GM19023 (cell line): ENCODE measurements around the gene FKRP.
"Not testable (repeated sequence)": the region's sequence is repeated elsewhere in the genome, so short reads cannot be mapped to it uniquely, and the experiment has no call there.

Experiments used
- ATAC-seq: cut with Tn5 transposase; IDR thresholded peaks from one replicate; pipeline ENCODE4 v1.9.1; 2021; ENCODE audit warnings: mild to moderate bottlenecking, moderate library complexity; ENCODE audit not compliant: unreplicated experiment

Gene FKRP

DNA sequence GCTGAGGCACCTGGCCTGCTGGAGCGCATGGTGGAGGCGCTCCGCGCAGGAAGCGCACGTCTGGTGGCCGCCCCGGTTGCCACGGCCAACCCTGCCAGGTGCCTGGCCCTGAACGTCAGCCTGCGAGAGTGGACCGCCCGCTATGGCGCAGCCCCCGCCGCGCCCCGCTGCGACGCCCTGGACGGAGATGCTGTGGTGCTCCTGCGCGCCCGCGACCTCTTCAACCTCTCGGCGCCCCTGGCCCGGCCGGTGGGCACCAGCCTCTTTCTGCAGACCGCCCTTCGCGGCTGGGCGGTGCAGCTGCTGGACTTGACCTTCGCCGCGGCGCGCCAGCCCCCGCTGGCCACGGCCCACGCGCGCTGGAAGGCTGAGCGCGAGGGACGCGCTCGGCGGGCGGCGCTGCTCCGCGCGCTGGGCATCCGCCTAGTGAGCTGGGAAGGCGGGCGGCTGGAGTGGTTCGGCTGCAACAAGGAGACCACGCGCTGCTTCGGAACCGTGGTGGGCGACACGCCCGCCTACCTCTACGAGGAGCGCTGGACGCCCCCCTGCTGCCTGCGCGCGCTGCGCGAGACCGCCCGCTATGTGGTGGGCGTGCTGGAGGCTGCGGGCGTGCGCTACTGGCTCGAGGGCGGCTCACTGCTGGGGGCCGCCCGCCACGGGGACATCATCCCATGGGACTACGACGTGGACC, 10.1 kb downstream of the FKRP start:
- no peak for ATAC-seq

DNA sequence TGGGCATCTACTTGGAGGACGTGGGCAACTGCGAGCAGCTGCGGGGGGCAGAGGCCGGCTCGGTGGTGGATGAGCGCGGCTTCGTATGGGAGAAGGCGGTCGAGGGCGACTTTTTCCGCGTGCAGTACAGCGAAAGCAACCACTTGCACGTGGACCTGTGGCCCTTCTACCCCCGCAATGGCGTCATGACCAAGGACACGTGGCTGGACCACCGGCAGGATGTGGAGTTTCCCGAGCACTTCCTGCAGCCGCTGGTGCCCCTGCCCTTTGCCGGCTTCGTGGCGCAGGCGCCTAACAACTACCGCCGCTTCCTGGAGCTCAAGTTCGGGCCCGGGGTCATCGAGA, 10.7 kb downstream of the FKRP start:
- ATAC-seq, result no peak

DNA sequence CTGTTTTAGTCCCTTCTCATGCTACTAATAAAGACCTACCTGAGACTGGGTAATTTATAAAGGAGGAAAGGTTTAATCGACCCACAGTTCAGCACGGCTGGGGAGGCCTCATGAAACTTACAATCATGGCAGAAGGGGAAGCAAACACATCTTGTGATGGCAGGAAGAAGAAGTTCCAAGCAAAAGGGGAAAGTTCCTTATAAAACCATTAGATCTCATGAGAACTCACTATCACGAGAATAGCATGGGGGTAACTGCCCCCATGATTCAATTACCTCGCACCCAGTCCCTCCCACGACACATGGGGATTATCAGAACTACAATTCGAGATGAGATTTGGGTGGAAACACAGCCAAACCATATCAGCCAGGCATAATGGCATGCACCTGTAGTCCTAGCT, 13.3 kb downstream of the FKRP start:
- no peak for ATAC-seq

DNA sequence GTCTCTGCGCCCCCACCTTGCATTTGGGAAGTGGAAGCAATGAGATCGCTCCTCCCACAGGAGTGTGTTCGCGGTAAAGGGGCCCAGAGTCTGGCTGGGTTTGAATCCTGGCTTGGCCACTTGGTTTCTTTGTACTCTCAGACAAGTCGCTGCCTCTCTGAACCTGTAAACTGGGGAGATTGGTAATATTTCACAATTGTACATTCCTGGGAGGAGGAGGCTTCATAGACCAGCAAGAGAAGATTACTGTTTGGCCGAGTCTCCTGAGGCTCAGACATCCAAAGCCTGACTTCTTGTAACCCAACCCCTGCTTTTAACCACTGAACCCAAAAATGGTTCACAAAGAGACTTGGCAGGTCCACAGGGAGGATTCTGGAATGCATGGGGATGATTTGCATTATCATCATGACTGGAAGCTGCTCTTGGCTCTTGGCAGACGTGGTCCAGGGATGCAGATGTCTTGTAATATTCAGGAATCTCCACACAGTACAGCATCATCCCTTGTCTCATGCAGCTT, 14.0 kb downstream of the FKRP start:
- ATAC-seq, result no peak

DNA sequence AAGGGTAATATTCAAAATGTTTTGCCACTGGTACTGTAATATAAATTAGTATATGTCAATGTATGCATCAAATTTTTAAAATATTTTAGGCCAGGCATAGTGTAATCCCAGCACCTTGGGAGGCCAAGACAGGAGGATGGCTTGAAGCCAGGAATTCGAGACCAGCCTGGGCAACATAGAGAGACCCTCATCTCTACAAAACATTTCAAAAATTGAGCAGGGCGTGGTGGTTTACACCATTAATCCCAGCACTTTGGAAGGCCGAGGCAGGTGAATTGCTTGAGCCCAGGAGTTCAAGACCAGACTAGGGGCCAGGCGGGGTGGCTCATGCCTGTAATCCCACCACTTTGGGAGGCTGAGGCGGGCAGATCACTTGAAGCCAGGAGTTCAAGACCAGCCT, 14.5 kb downstream of the FKRP start:
- no peak for ATAC-seq

DNA sequence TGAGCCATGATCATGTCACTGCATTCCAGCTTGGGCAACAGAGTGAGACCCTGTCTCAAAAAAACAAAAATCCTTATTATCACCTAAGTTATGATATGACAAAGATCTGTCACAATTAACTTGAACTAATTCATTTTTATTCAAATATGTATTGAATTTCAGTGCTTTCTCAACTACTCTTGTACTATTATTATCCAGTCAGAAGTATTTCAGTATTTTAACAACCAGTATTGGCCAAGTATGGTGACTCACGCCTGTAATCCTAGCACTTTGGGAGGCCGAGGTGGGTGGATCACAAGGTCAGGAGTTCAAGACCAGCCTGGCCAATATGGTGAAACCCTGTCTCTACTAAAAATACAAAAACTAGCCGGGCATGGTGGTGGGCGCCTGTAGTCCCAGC, 15.0 kb downstream of the FKRP start:
- ATAC-seq, result not testable (repeated sequence)

DNA sequence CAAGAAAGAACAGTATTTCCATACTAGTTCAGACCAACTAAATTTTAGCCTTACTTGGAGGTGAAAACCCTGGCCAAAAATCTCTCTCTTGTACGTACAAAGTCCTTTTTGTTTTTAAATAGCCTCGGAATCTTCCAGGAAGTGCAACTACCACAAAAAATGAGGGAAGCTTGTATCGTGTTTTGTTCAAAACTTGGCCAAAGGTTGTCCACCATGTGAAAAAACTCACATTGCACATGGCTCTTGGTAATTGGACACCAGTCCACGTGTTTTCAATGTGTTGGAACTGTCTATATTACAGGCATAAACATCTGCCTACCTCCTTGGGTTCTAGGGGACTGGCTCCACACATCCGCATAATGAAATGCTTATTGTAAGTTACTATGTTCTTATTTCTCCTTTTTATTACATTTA, 15.6 kb downstream of the FKRP start:
- ATAC-seq, result no peak

DNA sequence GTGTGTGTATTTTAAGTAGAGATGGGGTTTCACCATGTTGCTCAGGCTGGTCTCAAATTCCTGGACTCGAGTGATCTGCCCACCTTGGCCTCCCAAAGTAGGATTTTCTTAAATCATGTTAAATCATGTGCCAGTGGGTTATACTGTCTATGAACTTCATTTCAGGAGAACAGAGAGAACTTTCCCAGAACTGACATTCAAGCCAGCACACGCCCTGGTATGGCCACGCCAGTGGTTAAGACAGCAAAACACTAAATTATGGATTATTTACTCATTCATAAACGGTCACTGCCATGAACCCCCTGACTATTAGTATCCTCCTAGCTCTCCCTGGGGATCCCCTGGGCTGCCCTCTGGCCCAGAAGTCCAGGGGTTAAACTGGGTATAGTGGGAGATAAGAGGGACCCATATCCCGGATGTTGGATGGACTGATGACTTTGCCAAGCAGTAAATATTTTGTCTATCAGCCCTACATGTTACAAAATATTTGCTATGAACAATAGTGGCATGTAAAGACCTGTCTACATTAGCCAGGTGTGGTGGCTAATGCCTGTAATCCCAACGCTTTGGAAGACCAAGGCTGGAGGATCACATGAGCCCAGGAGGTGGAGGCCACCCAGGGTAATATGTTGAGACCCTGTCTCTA, 16.5 kb downstream of the FKRP start:
- ATAC-seq, result no peak

DNA sequence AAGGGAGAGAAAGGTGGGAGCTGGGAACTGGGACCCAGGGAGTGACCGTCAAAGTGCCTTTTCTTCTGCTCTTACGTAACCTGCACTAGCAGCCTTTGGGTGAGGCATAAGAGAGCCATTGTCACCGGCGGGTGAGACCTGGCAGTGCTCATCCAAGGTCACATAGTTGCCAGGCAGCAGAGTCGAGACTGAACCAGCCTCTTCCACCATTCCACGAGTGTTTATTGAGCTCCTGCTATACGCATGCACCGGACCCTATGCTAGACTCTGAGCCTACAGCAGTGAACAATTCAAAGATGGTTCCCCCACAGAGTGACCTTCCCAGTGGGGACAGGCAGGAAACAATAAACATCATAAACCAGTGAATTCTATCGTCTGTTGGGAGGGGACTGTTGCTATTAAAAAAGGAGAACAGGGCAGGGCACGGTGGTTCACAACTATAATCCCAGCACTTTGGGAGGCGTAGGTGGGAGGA, 19.0 kb downstream of the FKRP start:
- no peak for ATAC-seq

DNA sequence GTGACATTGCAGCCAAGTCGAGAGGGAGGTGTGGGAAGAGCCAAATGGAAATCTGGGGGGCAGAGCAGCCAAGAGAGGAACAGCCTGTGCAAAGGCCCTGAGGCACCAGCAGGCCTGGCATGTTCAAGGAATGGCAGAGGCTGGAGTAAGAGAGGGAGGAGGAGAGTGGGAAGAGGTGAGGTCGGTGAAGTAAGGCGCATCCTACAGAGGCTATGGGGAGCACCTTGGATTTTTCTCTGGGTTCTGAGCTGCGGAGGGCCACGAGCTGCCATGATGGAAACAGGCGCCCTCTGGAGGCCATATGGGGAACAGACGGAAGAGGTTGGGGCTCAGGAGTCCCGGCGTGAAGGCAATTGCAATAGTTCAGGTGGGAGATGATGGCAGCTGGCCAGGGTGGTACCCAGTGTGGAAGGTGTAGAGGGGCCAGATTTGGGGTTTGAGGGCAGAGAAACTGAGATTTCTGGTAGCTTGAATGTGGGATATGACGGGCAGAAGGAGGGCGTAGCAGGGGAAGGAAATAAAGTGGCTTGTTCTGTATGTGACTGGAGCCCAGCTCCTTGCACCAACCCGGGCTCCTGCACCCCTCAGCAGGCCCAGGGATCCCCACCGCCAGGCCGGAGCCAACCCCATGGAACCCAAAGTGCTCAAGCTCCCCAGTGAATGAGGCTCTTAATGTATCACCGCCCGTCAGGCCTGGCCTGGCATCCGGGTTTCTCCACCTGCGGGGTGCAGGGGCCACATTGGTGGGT, 20.9 kb downstream of the FKRP start:
- ATAC-seq, result no peak

DNA sequence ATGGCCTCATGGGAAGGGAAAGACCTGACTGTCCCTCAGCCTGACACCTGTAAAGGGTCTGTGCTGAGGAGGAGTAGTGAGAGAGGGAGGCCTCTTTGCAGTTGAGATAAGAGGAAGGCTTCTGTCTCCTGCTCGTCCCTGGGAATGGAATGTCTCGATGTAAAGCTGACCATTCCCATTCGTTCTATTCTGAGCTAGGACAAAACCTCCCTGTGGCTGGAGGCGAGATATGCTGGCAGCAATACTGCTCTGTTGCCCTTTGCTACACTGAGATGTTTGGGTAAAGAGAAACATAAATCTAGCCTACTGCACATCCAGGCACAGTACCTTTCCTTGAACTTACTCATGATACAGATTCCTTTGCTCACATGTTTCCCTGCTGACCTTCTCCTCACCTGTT, 22.9 kb downstream of the FKRP start:
- not testable (repeated sequence) for ATAC-seq

DNA sequence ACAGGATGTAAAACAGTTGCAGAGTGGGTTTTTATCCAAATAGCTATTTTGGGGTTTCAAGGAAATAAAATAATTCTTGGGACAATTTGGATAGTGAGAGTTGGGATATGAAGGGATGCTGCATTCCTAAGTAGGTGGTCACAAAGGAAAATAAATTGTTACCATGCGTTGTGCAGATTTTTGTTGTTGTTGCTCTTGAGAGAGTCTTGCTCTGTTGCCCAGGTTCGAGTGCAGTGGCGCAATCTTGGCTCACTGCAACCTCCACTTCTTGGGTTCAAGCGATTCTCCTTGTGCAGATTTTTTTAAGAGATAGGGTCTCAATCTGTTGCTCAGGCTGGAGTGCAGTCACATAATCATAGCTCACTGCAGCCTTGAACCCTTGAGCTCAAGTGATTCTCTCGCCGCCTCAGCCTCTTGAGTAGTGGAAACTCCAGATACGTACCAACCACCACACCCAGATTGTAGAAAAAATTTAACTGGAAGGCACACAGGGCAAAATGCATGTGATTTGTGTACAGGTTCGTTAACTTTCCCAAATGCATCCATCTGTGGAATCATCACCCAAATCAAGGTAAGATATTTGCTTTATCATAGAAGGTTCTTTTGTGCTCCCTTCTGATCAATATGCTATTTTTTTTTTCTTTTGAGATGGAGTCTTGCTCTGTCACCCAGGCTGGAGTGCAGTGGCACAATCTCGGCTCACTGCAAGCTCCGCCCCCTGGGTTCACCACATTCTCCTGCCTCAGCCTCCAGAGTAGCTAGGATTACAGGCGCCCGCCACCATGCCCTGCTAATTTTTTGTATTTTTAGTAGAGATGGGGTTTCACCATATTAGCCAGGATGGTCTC, 26.5 kb downstream of the FKRP start:
- no peak for ATAC-seq

DNA sequence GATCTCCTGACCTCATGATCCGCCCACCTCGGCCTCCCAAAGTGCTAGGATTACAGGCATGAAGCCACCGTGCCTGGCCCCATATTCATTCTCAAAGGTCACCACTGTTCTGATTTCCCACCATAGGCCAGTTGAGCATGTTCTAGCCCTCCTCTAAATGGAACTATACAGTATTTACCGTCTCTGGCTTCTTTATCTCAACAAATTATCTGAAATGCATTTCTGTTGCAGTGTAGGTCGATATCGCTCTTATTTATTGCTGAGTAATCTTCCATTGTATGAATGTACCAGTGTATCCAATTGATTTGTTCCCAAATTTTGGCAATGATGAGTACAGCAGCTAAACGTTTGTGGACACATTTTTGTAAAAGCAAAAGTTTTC, 27.2 kb downstream of the FKRP start:
- no peak for ATAC-seq

DNA sequence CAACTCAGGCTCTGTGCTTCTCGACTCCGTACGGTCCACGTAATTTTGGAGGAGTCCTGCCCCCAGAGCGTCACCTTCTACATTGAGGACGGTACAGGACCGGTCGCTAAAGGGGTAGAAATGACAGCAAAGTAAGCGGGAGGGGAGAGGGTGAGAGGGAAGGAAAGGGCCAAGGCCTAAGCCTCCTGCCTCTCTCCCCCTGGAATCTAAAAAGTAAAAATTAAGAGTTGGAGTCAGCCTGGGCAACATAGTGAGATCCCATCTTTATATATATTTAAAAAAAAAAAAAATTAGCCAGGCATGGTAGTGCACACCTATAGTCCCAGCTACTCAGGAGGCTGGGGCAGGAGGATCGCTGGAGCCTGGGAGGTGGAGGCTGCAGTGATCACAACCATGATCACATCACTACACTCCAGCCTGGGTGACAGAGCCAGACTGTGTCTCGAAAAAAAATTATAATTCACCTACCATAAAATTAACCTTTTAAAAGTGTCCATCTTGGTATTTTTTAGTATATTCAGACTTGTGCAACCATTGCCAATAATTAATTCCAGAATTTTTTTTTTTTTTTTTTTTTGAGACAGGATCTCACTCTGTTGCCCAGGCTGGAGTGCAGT, 29.9 kb downstream of the FKRP start:
- no peak for ATAC-seq

DNA sequence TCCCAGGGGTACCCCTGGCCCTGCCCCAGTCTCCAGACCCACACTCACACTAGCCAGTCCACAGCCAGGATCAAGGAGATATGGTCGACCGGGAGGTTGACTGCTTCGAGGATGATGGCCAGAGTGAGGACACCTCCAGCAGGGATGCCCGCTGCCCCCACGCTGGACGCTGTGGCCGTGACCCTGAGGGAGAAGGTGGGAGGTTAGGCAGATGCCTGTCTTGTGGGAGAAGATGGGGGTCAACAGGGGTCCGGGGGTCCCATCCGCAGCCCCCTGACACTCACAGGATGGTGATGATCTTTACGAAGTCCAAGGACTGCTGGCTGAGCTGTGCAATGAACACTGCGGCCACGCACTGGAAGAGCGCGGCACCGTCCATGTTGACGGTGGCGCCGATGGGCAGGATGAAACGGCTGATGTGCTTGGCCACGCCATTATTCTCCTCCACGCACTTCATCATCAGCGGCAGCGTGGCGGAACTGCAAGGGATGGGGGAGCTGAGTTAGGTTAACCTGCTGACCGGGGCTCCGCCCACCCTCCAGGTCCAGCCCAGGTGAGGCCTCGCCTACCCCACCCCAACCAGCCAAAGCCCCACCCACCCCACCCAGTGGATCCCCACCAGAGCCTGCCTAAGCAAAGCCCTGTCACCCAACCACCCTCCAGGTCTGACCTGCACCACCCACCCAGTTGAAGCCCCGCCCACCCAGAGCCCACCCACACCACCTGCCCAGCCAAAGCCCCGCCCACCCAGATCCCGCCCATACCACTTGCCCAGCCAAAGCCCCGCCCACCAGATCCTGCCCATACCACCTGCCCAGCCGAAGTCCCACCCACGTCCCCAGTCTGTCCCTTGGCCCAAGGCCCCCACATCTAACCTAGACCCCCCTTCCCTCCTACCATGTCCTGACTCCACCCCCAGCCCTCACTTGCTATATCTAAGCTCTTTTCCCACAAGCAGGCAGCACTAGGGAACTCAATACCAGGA, 31.4 kb downstream of the FKRP start:
- no peak for ATAC-seq

DNA sequence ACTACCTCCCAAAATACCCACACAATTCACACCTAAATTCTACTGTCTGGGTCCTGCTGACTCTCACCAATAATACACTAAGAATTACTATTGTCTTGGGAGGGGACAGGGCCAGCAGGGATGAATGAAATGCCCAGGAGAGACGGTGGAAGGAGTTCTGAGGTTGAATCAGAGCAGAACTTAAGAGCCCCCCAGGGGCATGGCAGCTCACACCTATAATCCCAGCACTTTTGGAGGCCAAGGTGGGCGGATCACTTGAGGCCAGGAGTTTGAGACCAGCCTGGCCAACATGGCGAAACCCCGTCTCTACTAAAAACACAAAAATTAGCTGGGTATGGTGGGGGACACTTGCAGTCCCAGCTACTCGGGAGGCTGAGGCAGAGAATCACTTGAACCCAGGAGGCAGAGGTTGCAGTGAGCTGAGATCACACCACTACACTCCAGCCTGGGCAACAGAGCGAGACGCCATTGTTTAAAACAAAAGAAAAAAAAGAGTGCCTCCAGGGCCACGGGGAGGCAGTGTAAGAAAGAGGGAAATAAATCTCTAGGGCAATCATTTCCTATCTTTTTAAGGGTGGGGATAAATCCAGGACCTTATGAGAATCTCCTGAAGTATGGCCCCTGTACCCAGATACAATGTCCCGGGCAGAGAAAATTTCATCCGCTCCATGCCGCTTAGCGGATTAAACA, 32.2 kb downstream of the FKRP start:
- ATAC-seq, result not testable (repeated sequence)

DNA sequence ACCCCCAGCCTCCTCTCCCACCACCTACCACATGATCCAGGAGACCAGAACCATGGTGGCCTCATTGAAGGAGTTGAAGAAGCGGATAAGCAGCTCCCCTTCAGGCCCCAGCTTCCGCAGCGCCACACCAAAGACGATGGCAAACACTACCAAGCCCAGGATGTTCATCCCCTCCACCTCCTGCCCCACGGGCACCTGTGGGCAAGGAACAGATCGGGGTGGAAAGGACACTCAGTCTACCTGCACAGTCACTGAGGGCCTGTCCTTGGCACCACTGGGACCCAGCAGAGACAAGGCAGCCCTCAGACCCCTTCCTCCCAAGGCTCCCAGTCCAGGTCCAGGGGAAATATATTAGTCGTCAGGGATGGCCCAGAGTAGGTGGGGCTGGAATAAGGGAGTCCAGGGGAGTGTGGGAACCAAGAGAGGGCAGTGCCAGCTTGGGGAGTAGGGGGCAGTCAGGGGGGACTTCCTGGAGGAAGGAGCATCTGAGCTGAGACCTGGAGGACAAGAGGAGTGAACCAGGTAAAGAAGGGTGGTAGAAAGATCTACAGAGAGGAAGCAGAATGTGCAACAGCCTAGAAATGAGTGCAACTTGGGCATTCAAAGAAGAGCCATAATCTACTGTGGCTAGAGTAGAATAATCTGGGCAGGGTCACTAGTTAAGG, 36.6 kb downstream of the FKRP start:
- ATAC-seq, result no peak

DNA sequence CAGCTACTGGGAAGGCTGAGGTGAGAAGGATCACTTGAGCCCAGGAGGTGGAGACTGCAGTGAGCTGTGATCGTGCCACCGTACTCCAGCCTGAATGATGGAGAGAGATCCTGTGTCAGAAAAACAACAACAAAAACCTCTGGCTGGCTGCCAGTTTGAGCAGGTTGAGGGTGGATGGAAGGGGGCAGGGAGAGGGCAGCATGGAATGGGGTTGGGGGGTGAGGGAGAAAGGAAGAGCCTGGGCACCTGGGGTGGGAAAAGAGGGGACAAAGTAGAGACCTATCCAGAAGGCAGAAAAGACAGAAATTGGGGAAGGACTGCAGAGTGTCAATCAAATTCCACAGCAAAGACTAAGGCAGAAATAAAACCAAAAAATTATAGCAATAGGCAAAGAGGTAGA, 37.8 kb downstream of the FKRP start:
- no peak for ATAC-seq
